Measurements from ENCODE around the gene HOXB2.

Gene HOXB2

GRCh38 chr17:48569674-48570324, 24.9 kb upstream of the HOXB2 start:
- H3F3A ChIP-seq (ENCODE audit: control insufficient read depth, insufficient read depth): no peaks in the 10 kb centered on the region
- H4K20me1 ChIP-seq (ENCODE audit: control insufficient read depth, insufficient read depth, low read depth, low read length): no peaks in the 10 kb centered on the region
- H3K4me1 ChIP-seq (ENCODE audit: control insufficient read depth, low read length): no peaks in the 10 kb centered on the region
- no peaks in the 10 kb centered on the region for H3K9me3 ChIP-seq (ENCODE audit: control insufficient read depth, insufficient read depth, low read length)
- TF ChIP-seq EZH2phosphoT487 (IDR thresholded peaks at IDR 0.05; ENCODE audit: borderline replicate concordance, low read length): no peak
- TF ChIP-seq CTCF (IDR thresholded peaks at IDR 0.05; ENCODE audit: low read depth, low read length, poor library complexity, severe bottlenecking): no peak
- no peaks in the 10 kb centered on the region; the same call in 1 of the 2 replicates for H3K36me3 ChIP-seq (ENCODE audit: control insufficient read depth, low read length)
- H3K9me2 ChIP-seq (replicated peaks; ENCODE audit: control insufficient read depth, low read length): no peaks in the 10 kb centered on the region
- no peak overlapping the region for H3K4me2 ChIP-seq (ENCODE audit: low read length)
- no peak overlapping the region for H3K27ac ChIP-seq (ENCODE audit: low read depth, low read length)
- no peaks in the 10 kb centered on the region for H3K27me3 ChIP-seq (ENCODE audit: control insufficient read depth, low read length)
- no peaks in the 10 kb centered on the region for H3K79me2 ChIP-seq (ENCODE audit: control insufficient read depth, low read length)
- H3K4me3 ChIP-seq (ENCODE audit: low read length): no peak overlapping the region

DNA sequence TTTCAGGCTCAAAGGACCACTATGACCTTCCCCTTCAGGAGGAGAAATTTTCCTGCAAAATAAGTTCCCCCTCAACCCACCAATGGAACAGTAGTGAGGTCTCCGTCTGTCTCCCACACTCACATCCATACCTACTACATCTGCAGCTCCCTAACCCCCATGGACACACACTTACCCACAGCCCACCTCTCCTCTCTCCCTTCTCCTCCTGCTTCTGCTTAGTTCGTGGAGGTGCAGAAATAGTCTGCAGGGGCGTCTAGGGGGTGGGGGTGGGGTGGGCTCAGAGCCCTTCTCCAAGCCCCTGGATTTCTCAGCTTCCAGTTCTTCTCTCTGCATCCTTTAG, 24.3 kb upstream of the HOXB2 start:
- Histone ChIP-seq H3K4me1 (ENCODE audit: control insufficient read depth, low read length) (no peaks in the 10 kb centered on the region), H3K27me3 (ENCODE audit: control insufficient read depth, low read length) (no peaks in the 10 kb centered on the region), H3K36me3 (ENCODE audit: control insufficient read depth, low read length) (no peaks in the 10 kb centered on the region; the same call in 1 of the 2 replicates), H3K4me2 (ENCODE audit: low read length) (no peak overlapping the region), H3K9me3 (ENCODE audit: control insufficient read depth, insufficient read depth, low read length) (no peaks in the 10 kb centered on the region), H3K79me2 (ENCODE audit: control insufficient read depth, low read length) (no peaks in the 10 kb centered on the region), H4K20me1 (ENCODE audit: control insufficient read depth, insufficient read depth, low read depth, low read length) (no peaks in the 10 kb centered on the region), H3K9me2 (replicated peaks; ENCODE audit: control insufficient read depth, low read length) (no peaks in the 10 kb centered on the region), H3K4me3 (ENCODE audit: low read length) (no peak overlapping the region), H3F3A (ENCODE audit: control insufficient read depth, insufficient read depth) (no peaks in the 10 kb centered on the region), H3K27ac (ENCODE audit: low read depth, low read length) (no peak overlapping the region)
- TF ChIP-seq EZH2phosphoT487 (IDR thresholded peaks at IDR 0.05; ENCODE audit: borderline replicate concordance, low read length) (no peak), CTCF (IDR thresholded peaks at IDR 0.05; ENCODE audit: low read depth, low read length, poor library complexity, severe bottlenecking) (no peak)

DNA sequence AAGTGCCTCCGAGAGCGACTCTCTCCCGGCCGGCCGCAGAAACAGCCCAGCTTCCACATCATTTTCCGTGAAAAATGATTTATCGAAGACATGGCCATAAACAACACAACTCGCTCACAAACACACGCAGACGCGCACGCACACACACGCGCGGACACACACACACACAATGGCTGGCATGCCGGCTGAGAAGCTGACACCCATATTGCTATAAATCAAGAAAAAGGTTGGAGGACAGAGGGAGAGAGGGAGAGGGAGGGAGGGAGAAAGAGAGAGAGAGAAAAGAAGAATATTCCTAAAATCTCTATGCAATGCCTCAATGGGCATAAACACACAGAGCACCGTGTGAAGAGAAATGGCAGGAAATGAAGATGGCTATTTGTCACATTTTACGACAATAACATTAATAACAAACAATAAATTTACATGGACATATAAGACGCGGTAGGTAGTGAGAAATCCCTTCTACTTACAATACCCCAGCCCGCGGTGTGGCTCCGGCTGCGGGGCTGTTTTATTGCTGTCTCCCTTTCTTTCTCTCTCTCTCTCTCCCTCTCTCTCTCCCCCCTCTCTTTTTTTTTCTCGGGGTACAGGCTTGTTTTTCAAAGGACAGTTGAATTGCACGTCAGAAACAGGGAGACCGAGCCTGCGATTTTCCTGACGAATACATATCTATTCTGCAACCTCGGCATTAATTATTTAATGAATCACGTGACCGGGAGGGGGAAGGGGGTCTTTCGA, 23.8 kb upstream of the HOXB2 start:
- no peaks in the 10 kb centered on the region for H3K79me2 ChIP-seq (ENCODE audit: control insufficient read depth, low read length)
- no peaks in the 10 kb centered on the region for H3K4me1 ChIP-seq (ENCODE audit: control insufficient read depth, low read length)
- TF ChIP-seq EZH2phosphoT487 (IDR thresholded peaks at IDR 0.05; ENCODE audit: borderline replicate concordance, low read length) (no peak), CTCF (IDR thresholded peaks at IDR 0.05; ENCODE audit: low read depth, low read length, poor library complexity, severe bottlenecking) (no peak)
- H3F3A ChIP-seq (ENCODE audit: control insufficient read depth, insufficient read depth): no peaks in the 10 kb centered on the region
- no peak overlapping the region for H3K4me2 ChIP-seq (ENCODE audit: low read length)
- H3K36me3 ChIP-seq (ENCODE audit: control insufficient read depth, low read length): no peaks in the 10 kb centered on the region; the same call in 1 of the 2 replicates
- no peaks in the 10 kb centered on the region for H3K9me3 ChIP-seq (ENCODE audit: control insufficient read depth, insufficient read depth, low read length)
- H3K4me3 ChIP-seq (ENCODE audit: low read length): no peak overlapping the region
- H3K27ac ChIP-seq (ENCODE audit: low read depth, low read length): no peak overlapping the region
- H3K27me3 ChIP-seq (ENCODE audit: control insufficient read depth, low read length): no peaks in the 10 kb centered on the region
- H4K20me1 ChIP-seq (ENCODE audit: control insufficient read depth, insufficient read depth, low read depth, low read length): no peaks in the 10 kb centered on the region
- no peaks in the 10 kb centered on the region for H3K9me2 ChIP-seq (replicated peaks; ENCODE audit: control insufficient read depth, low read length)

Measured in DOHH2 (cell line).